GM21529 (cell line): ENCODE results near the gene MAPK8IP3.
A peak's percentile ranks its signal among the peaks of the same experiment; 100 is the strongest.

Experiments used
- ATAC-seq: cut with Tn5 transposase; IDR thresholded peaks from one replicate; pipeline ENCODE4 v1.9.1; 2021; ENCODE audit not compliant: unreplicated experiment

Gene MAPK8IP3

DNA sequence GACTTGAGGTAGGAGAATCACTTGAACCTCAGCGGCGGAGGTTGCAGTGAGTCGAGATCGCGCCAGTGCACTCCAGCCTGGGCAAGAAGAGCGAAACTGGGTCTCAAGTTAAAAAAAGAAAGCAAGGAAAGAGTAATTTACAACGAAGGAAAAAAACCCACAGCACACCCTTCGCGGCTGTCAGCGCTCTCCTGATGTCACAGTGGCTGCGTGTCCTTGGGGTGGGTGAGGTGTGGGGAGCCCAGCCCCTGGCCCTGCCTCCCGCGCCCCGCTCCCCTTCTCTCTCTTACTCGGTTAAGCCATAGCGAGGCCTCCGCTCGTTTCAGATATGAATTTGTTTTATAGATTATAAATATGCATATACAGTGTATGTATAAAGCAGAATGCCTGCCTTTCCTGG lies 28.7 kb upstream of the MAPK8IP3 start:
- ATAC-seq = no peak

DNA sequence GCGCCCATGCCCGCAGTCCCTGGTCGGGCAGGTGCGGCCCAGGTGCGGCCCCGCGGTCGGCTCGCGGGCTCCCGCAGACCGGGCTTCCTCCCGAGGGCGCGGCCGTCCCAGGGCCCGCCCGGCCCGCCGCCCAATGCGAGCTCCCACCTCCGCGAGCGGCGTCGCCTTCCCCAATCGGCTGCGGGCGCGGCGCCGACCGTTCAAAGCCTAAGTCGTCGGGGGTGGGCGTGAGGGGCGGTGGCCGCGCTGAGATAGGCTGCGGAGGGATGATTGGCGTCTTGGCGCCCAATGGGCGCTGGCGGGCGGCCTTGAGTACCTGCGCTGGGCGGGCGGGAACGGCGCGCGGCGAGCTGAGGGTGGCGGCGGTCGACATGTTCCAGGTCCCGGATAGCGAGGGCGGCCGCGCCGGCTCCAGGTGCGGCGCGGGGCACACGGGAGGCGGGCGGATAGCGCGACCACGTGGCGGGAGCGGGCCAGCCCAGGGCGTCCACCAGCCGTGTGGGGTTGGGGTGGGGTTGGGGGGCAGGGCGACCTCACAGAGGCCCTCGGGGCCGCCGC lies 28.0 kb upstream of the MAPK8IP3 start, which contains the start of gene JPT2:
JPT2 (plus strand) TSS at position 338 of the 558 bp plus-strand sequence; CDS start at position 372, 34 bp downstream.
- ATAC-seq = peak; percentile 88

DNA sequence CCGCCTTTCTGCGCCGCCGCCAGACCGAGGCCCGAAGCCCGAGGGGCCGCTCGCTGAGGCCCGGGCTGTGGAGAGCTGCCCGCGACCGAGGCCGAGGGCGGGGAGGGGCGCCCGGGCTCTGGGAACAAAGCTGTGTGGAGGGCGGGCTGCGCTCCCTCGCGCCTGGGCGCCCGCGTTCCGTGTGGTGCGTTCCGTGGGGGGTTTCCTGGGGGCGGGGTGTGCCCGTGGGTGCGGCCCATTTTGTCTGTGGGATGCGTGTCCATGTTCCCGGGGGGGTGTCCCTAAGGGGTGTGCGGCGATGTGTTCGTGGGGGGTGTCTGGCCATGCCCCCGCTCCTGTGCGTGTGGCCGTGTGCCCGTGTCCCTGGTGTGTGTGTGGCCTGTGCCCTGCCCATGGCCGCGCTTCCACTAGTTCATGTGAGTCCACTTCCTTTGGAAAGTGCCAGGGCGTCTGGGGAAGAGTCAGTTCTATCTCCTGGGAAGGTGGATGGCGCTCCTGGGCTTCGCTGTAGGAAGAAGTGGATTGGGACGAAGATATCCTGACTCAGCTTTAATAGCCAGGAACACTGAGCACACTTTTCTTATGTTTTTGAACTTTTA lies 27.4 kb upstream of the MAPK8IP3 start:
- ATAC-seq = peak; percentile 13

DNA sequence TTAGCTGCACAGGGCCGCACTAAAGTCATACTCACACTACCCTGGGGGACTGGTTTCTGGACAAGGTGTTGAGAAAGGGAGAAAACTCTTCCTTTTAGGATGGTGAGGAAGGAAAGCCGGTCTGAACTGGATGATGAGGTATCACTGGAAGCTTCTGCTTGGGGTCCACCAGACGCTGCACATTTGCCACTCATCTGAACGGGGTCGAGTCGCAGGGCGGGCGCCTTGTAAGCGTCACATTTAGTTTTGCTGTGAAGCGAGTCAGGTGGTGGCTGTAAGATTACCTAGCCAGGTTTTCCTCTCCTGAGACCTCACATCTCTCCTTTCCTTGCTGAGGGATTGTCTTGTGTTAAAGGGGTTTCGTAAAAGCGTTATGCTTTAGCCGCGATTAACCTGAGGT lies 25.6 kb upstream of the MAPK8IP3 start:
- no peak for ATAC-seq

DNA sequence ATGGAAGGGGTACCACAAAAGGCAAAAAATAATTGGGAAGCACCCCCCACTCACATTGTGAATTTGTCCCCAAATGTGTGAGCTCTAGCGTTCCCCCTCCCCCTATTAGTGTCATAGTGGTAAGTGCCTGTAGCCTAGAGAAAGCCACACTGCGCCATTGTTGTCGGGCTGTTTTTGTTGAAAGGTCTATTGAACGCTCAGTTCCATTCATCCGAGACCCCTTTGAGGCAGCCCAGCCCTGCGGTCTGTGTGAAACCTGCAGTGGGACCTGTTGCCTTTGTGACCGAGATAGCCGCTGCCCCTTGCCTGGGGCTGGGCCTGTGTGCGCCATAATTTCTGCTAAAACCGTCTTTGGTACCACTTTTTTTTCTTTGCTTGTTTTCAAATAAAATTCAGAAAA lies 25.0 kb upstream of the MAPK8IP3 start:
- no peak for ATAC-seq

DNA sequence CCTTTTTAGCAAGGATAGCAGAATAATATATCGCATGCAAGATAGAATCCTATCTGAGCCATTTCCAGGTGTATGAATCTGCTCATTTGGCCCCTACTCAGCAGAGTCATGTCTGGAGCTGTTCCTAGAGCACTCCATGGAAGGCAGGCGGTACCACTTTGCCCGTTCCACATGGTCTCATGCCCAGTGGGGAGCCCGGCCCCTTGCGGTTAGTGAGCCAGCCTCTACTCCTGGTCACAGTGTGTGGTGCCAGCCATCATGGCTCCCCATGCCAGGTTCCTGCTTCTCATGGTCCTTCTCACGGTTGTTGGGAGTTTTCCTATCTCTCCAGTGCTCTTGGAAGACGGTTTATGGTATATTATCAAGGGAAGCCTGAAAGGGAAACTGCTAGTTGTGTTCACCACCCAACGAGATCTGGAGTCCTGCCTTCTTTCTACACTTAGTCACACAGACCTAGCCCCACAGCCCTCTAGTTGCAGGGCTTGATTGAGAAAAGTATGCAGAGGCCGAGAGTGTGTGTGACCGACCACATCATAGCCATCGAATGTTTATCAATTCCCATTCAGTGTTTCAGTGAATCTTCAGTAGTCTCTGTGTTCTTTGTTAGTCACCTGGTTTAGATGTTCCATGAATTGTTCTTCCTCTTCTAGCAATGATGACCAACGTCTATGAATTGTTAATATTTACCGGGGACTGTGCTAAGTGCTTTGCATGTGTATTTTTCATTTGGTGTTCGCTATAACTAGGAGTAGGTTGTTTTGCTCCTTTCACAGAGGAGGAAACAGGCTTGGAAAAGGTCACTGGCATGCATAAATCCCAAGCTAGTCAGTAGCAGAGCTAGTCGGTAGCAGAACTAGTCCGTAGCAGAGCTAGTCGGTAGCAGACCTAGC lies 18.3 kb upstream of the MAPK8IP3 start:
- no peak for ATAC-seq

GRCh38 chr16:1688807-1689560 lies 17.0 kb upstream of the MAPK8IP3 start:
- ATAC-seq = no peak

GRCh38 chr16:1689853-1690252 lies 16.1 kb upstream of the MAPK8IP3 start:
- ATAC-seq = no peak

- no peak for ATAC-seq
These were observed 15.2 kb upstream of the MAPK8IP3 start for GRCh38 chr16:1690810-1691209.

GRCh38 chr16:1691276-1691675 lies 14.7 kb upstream of the MAPK8IP3 start:
- no peak for ATAC-seq

- no peak for ATAC-seq
These were observed 14.0 kb upstream of the MAPK8IP3 start for GRCh38 chr16:1691956-1692355.

- no peak for ATAC-seq
These were observed 9.1 kb upstream of the MAPK8IP3 start for GRCh38 chr16:1696863-1697262.

GRCh38 chr16:1698680-1699079 lies 7.3 kb upstream of the MAPK8IP3 start:
- ATAC-seq = no peak

DNA sequence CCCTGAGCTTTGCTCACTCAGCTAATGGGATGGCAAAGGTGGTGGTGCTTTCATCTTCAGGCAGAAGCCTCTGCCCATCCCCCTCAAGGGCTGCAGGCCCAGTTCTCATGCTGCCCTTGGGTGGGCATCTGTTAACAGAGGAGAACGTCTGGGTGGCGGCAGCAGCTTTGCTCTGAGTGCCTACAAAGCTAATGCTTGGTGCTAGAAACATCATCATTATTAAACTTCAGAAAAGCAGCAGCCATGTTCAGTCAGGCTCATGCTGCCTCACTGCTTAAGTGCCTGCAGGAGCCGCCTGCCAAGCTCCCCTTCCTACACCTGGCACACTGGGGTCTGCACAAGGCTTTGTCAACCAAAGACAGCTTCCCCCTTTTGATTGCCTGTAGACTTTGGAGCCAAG lies 5.7 kb upstream of the MAPK8IP3 start:
- no peak for ATAC-seq

- no peak for ATAC-seq
These were observed 4.6 kb upstream of the MAPK8IP3 start for GRCh38 chr16:1701216-1701878.

- peak; percentile 9 for ATAC-seq
These were observed 689 bp upstream of the MAPK8IP3 start for GRCh38 chr16:1705324-1705687.

DNA sequence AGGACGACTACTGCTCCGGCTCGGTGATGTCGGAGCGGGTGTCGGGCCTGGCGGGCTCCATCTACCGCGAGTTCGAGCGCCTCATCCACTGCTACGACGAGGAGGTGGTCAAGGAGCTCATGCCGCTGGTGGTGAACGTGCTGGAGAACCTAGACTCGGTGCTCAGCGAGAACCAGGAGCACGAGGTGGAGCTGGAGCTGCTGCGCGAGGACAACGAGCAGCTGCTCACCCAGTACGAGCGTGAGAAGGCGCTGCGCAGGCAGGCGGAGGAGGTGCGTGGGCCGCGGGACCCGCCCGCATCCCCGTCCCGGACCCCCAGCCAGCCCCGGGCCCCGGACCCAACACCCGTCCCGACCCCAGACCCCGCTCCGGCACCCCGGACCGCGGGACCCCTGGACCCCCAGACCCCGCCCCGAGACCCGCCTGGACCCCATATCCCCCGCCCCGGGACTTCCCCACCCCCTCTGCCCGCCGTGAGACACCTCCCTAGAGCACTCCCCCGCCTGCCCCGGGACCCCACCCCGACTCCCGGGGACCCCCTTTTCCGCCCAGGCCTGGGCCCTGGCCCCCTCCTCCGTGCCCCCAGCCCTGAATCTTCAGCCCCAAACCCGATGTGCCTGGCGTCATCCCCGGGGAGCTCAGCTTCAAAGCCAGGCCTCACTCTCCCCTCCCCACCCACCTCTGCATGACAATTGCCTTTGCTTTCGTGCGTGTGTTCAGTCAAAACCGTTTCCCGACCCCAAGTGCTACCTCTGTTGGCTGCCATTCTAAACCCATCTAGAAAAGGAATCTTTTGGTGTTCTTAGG lies 594 bp downstream of the MAPK8IP3 start:
- peak; percentile 23 for ATAC-seq

DNA sequence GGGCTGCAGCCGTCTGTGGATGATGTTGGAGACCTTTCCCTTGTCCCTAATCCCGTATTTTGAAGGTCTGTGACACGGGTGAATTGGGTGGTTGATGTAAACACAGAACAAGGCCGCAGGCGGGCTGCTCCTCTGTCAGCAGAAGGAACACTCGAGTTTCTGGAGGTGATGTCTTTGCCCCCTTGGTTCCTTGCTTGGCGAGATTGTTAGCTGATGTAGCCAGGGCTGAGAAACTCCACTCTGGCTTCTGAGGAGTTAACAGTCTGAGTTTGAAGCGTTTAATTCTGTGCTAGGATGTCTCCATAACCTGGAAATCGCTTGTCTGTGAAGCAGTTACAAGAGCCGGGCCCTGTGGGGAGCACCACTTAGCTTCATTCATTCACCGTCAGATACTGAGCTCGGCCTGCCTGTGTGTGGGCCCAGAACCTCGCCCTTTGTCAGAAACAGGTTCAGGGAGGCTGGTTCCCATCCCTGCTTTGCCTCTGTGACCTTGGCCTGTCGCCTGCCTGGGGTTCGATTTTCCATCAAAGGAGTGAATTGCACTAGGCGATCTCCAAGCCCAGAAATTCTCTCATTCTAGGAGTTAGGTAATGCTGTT lies 1.3 kb downstream of the MAPK8IP3 start:
- ATAC-seq = no peak

- no peak for ATAC-seq
These were observed 2.2 kb downstream of the MAPK8IP3 start for GRCh38 chr16:1708083-1708767.
